T-helper 2 cell treated with Interferon-gamma antibody and Interleukin-4, amounts not matched to agents 5 μg/mL and 100 μg/mL, for 36 hours (primary cell): ENCODE data around the gene COMTD1.
A peak's percentile ranks its signal among the peaks of the same experiment; 100 is the strongest.
"Not testable (repeated sequence)": the region's sequence is repeated elsewhere in the genome, so short reads cannot be mapped to it uniquely, and the experiment has no call there.

ENCODE experiments used
- DNase-seq: peaks from one replicate; pipeline ENCODE4 v3.0.0; 2021; ENCODE audit warnings: low spot score
- H3K27ac Mint-ChIP-seq: one replicate; pipeline ENCODE4 v1.8.0; 2021; ENCODE audit warnings: mild to moderate bottlenecking, mixed read lengths
- H3K27me3 Mint-ChIP-seq: one replicate; pipeline ENCODE4 v1.8.0; 2021; ENCODE audit warnings: low read depth, mixed read lengths
- H3K36me3 Mint-ChIP-seq: one replicate; pipeline ENCODE4 v1.8.0; 2021; ENCODE audit warnings: low read depth, mixed read lengths
- H3K4me1 Mint-ChIP-seq: one replicate; pipeline ENCODE4 v1.8.0; 2021; ENCODE audit warnings: low read depth, mixed read lengths
- H3K4me3 Mint-ChIP-seq: one replicate; pipeline ENCODE4 v1.8.0; 2022; ENCODE audit warnings: mild to moderate bottlenecking, moderate library complexity, mixed read lengths
- H3K9me3 Mint-ChIP-seq: one replicate; pipeline ENCODE4 v1.8.0; 2021; ENCODE audit warnings: mixed read lengths

Gene COMTD1

DNA sequence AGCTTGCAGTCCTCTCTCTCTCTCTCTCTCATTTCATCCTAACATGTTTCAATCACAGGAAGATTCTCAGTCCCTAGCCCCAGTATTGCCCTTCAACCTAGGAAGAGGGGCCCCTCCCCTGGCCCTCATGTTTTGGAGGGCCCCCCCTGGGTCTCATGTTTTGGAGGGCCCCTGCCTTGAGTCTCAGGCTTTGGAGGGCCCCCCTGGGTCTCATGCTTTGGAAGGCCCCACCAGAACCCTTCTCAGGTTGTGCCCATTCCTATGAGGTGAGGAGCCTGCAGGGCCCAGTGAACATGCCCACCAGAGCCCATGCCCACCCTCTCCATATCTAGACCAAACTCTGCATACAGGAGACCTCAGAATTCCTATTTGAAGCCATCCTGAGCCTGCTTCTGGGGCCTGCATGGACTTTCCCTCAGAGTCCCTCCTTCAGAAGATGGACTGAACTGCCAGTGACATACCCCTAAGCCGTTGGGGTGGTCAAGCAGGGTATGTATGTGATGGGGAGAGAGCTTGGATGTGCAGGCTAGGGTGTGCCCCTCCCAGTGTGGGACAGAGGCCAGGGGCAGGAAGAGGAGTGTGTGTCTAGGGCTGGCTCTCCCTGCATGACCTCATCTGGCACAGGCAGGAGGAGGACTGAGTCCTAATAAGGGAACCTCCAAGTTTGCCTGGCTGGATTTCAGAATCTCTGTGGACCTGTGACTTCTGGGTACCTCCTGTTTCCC lies 33.3 kb downstream of the COMTD1 start:
- Mint-ChIP-seq H3K4me3 (no peak overlapping the region), H3K27me3 (no peaks in the 10 kb centered on the region), H3K36me3 (no peaks in the 10 kb centered on the region), H3K9me3 (no peaks in the 10 kb centered on the region), H3K27ac (no peak overlapping the region), H3K4me1 (no peaks in the 10 kb centered on the region)
- DNase-seq = no peak

DNA sequence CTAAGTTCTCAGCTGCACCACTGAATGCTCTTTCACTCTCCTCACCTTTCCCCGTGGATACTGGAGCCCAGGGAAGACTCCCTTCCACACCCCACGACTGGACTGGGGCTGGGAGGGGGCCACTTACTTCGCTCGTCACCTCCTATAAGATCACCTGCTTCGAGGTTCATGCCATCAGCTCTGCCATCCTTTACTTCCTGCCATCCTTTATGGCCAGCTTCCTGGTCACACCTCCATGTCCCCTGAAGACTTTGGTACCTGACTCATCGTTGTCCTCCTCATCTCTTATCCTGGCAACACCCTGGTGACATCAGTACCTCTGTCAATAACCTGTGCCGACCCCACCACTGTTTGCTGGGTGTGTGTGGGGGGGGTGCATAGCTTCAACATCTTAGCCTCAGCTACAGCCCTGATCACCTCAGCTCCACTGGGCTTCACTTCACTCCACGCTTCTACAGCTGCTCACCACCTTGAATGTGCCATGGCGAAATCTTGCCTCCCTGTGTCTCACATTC lies 33.9 kb downstream of the COMTD1 start:
- DNase-seq = no peak
- H3K4me3 Mint-ChIP-seq = no peak overlapping the region
- H3K36me3 Mint-ChIP-seq = no peaks in the 10 kb centered on the region
- H3K27ac Mint-ChIP-seq = no peak overlapping the region
- H3K4me1 Mint-ChIP-seq = no peaks in the 10 kb centered on the region
- no peaks in the 10 kb centered on the region for H3K9me3 Mint-ChIP-seq
- no peaks in the 10 kb centered on the region for H3K27me3 Mint-ChIP-seq

- not testable (repeated sequence) for DNase-seq, H3K27me3 Mint-ChIP-seq, H3K9me3 Mint-ChIP-seq, H3K4me3 Mint-ChIP-seq, H3K4me1 Mint-ChIP-seq, H3K27ac Mint-ChIP-seq, H3K36me3 Mint-ChIP-seq
Observed at GRCh38 chr10:75199949-75200348, 35.8 kb downstream of the COMTD1 start.

DNA sequence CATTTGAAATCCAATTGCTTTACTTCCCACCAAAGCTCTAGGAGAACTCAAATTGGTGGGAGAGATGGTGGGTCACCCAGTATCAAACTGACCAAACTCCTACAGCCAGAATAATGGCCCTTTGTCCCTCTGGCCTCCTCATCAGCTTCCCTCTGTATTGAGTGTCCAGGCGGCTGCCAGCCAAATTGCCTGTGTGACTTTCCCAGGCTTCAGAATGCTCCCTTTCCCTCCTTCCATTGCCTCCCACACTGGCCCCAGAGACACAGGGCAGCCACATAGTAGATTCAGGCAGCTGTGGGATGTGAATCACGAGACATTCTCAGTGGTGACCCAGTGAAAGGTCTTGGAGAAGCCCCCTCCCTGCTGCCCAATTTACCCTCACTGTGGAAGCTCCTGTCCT lies 37.9 kb downstream of the COMTD1 start:
- Mint-ChIP-seq H3K9me3 (no peaks in the 10 kb centered on the region), H3K36me3 (peaks cover 2% of the 10 kb centered on the region), H3K27me3 (no peaks in the 10 kb centered on the region), H3K27ac (no peak overlapping the region), H3K4me1 (no peaks in the 10 kb centered on the region), H3K4me3 (no peak overlapping the region)
- no peak for DNase-seq

- no peaks in the 10 kb centered on the region for H3K9me3 Mint-ChIP-seq
- no peak for DNase-seq
- H3K27ac Mint-ChIP-seq = no peak overlapping the region
- no peaks in the 10 kb centered on the region for H3K4me1 Mint-ChIP-seq
- H3K4me3 Mint-ChIP-seq = no peak overlapping the region
- H3K36me3 Mint-ChIP-seq = peaks cover 2% of the 10 kb centered on the region
- no peaks in the 10 kb centered on the region for H3K27me3 Mint-ChIP-seq
Observed at GRCh38 chr10:75197066-75197465, 38.7 kb downstream of the COMTD1 start.

- Mint-ChIP-seq H3K4me3 (no peak overlapping the region), H3K27ac (no peak overlapping the region), H3K4me1 (no peaks in the 10 kb centered on the region), H3K9me3 (no peaks in the 10 kb centered on the region), H3K36me3 (peaks cover 2% of the 10 kb centered on the region), H3K27me3 (no peaks in the 10 kb centered on the region)
- no peak for DNase-seq
Observed at GRCh38 chr10:75195035-75195763, 40.6 kb downstream of the COMTD1 start.

DNA sequence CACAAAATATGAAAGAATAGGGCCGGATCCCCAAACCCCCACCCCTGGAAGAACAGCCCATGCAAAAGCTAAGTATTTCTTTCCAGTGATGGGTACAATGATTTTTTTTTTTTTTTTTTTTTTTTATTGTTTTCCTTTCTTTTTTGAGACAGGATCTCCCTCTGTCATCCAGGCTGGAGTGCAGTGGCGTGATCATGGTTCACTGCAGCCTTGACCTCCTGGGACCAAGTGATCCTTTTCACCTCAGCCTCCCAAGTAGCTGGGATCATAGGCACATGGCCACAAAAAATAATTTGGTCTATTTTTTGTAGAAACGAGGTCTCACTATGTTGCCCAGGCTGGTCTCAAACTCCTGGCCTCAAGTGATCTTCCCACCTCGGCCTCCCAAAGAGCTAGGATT lies 41.1 kb downstream of the COMTD1 start:
- not testable (repeated sequence) for H3K4me1 Mint-ChIP-seq, H3K27me3 Mint-ChIP-seq, DNase-seq, H3K27ac Mint-ChIP-seq, H3K36me3 Mint-ChIP-seq, H3K4me3 Mint-ChIP-seq, H3K9me3 Mint-ChIP-seq

DNA sequence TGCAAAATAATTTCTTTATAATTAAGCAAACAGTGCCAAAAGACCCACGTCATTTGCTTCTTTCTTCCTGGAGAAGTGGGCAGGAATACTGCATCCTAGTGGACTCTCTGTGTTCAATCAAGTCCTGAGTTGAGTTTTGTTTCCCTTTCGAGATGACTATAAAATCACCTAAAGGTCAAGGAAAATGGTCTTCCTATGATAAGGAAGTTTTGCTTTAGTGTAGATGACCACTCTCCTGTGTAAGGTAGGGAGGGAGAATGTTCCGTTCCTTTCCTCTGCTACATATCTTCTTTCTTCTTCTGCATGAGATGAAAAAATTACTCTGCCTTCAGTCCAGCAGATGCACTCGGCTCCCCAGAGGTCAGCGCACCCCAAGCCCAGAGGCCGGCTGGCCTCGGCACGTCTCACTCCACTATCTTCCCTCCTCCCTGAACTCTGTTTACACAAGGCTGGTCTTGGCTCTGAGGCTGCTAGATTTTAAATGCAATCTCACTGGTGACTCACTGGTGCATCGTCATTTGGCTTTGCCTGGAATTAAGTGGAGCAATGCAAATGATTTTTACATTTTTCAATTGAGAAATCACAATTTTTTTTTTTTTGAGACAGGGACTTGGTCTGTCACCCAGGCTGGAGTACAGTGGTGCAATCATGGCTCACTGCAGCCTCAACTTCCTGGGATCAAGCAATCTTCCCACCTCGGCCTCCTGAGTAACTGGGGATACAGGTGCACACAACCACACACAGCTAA lies 43.8 kb downstream of the COMTD1 start:
- DNase-seq = no peak
- Mint-ChIP-seq H3K4me3 (no peak overlapping the region), H3K9me3 (no peaks in the 10 kb centered on the region), H3K4me1 (peaks cover 11% of the 10 kb centered on the region), H3K27ac (no peak overlapping the region), H3K27me3 (no peaks in the 10 kb centered on the region), H3K36me3 (peaks cover 2% of the 10 kb centered on the region)

GRCh38 chr10:75189266-75190096 lies 46.3 kb downstream of the COMTD1 start:
- DNase-seq = no peak
- Mint-ChIP-seq H3K36me3 (peaks cover 2% of the 10 kb centered on the region), H3K27me3 (no peaks in the 10 kb centered on the region), H3K4me1 (peaks cover 14% of the 10 kb centered on the region), H3K9me3 (no peaks in the 10 kb centered on the region), H3K27ac (peak overlapping the region; percentile 1), H3K4me3 (no peak overlapping the region)

GRCh38 chr10:75188522-75188921 lies 47.2 kb downstream of the COMTD1 start:
- DNase-seq, H3K9me3 Mint-ChIP-seq, H3K27me3 Mint-ChIP-seq, H3K36me3 Mint-ChIP-seq, H3K4me3 Mint-ChIP-seq: not testable (repeated sequence)
- Mint-ChIP-seq H3K27ac (peak overlapping the region; percentile 67), H3K4me1 (peaks cover 14% of the 10 kb centered on the region)

GRCh38 chr10:75187961-75188426 lies 47.8 kb downstream of the COMTD1 start:
- Mint-ChIP-seq H3K4me1 (peaks cover 14% of the 10 kb centered on the region), H3K4me3 (no peak overlapping the region)

DNA sequence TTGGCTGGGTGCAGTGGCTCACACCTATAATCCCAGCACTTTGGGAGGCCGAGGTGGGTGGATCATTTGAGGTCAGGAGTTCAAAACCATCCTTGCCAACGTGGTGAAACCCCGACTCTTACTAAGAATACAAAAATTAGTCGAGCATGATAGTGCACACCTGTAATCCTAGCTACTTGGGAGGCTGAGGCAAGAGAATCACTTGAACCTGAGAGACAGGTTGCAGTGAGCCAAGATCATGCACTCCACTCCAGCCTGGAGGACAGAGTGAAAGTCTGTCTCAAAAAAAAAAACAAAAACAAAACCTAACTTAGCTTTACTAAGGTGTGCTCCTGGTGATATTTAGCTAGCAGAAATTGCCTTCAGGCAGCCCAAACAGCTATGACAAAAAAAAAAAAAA lies 49.4 kb downstream of the COMTD1 start:
- no peaks in the 10 kb centered on the region for H3K27me3 Mint-ChIP-seq
- no peak for DNase-seq
- no peak overlapping the region for H3K27ac Mint-ChIP-seq

More at GRCh38 chr10:75187961-75188426, 47.8 kb downstream of the COMTD1 start:
- Mint-ChIP-seq H3K27ac (peak overlapping the region; percentile 67), H3K36me3 (peaks cover 3% of the 10 kb centered on the region), H3K9me3 (no peaks in the 10 kb centered on the region), H3K27me3 (no peaks in the 10 kb centered on the region)
- DNase-seq = peak; percentile 46

More for the DNA sequence above, 49.4 kb downstream of the COMTD1 start:
- Mint-ChIP-seq H3K4me3 (no peak overlapping the region), H3K36me3 (peaks cover 5% of the 10 kb centered on the region), H3K9me3 (no peaks in the 10 kb centered on the region), H3K4me1 (peaks cover 18% of the 10 kb centered on the region)
